ENCODE data around the gene RABL2A.

- TF ChIP-seq CTCF (IDR thresholded peaks at IDR 0.05) (no peak), POLR2A (IDR thresholded peaks at IDR 0.05) (no peak)
Measured at GRCh38 chr2:113679457-113679856, 52.4 kb downstream of the RABL2A start.

Data from thyroid gland (tissue), 4 donors.